GM23338 (cell line): Measurements from ENCODE around the gene OAS3. TPM values are rescaled to one million over a fixed set of nuclear protein-coding genes. Genes with fewer than 3 reads are reported as not detected.

ENCODE experiments used
- ATAC-seq: fragments of 200-7000 bp; cut with Tn5 transposase; 3 replicates; pipeline ENCODE4 v1.9.1; 2020
- DNase-seq: peaks from one replicate; pipeline ENCODE4 v3.0.0-alpha.2; 2015; ENCODE audit warnings: low spot score
- H2AFZ ChIP-seq: fragments of 200-600 bp; sonication (generic); 2 replicates; pipeline ENCODE4 v1.8.0; 2016; ENCODE audit warnings: antibody characterized with exemption, mild to moderate bottlenecking, moderate library complexity
- H3F3A ChIP-seq: fragments of 200-600 bp; sonication (generic); replicated peaks from 2 replicates; pipeline ENCODE4 v1.8.0; 2017; ENCODE audit warnings: antibody characterized with exemption, mixed run types, low read depth
- H3K27ac ChIP-seq: fragments of 200-600 bp; sonication (generic); 2 replicates; pipeline ENCODE4 v1.6.1; 2016; ENCODE audit warnings: low read depth
- H3K27me3 ChIP-seq: fragments of 200-600 bp; sonication (generic); 2 replicates; pipeline ENCODE4 v1.8.0; 2016; ENCODE audit warnings: mild to moderate bottlenecking, mixed run types, moderate library complexity; ENCODE audit not compliant: insufficient read depth
- H3K36me3 ChIP-seq: fragments of 200-600 bp; sonication (generic); 2 replicates; pipeline ENCODE4 v1.8.0; 2016; ENCODE audit warnings: mild to moderate bottlenecking; ENCODE audit not compliant: insufficient read depth
- H3K4me1 ChIP-seq: fragments of 200-600 bp; sonication (generic); 2 replicates; pipeline ENCODE4 v1.8.0; 2016; ENCODE audit warnings: mild to moderate bottlenecking, moderate library complexity; ENCODE audit not compliant: insufficient read depth
- H3K4me2 ChIP-seq: fragments of 200-600 bp; sonication (generic); 2 replicates; pipeline ENCODE4 v1.7.1; 2017; ENCODE audit warnings: mixed run types
- H3K4me3 ChIP-seq: fragments of 200-600 bp; sonication (generic); 2 replicates; pipeline ENCODE4 v1.6.1; 2016; ENCODE audit warnings: mixed run types
- H3K79me2 ChIP-seq: fragments of 200-600 bp; sonication (generic); replicated peaks from 2 replicates; pipeline ENCODE4 v1.8.0; 2017; ENCODE audit warnings: mild to moderate bottlenecking; ENCODE audit not compliant: insufficient read depth
- H3K9me2 ChIP-seq: fragments of 200-600 bp; sonication (generic); 2 replicates; pipeline ENCODE4 v1.8.0; 2017; ENCODE audit not compliant: insufficient read depth
- H4K20me1 ChIP-seq: fragments of 200-600 bp; sonication (generic); replicated peaks from 2 replicates; pipeline ENCODE4 v1.8.0; 2017; ENCODE audit warnings: mild to moderate bottlenecking; ENCODE audit not compliant: insufficient read depth
- H3K27ac Mint-ChIP-seq: 2 replicates; pipeline ENCODE4 v1.8.0; 2020; ENCODE audit warnings: inconsistent platforms, mild to moderate bottlenecking, moderate library complexity, mixed read lengths
- H3K27me3 Mint-ChIP-seq: 3 replicates; pipeline ENCODE4 v1.8.0; 2022; ENCODE audit warnings: low read depth, mild to moderate bottlenecking, moderate library complexity, mixed read lengths, inconsistent platforms; ENCODE audit not compliant: insufficient read depth, poor library complexity
- H3K36me3 Mint-ChIP-seq: 3 replicates; pipeline ENCODE4 v1.8.0; 2021; ENCODE audit warnings: low read depth, mild to moderate bottlenecking, inconsistent platforms, moderate library complexity, mixed read lengths
- H3K4me1 Mint-ChIP-seq: 3 replicates; pipeline ENCODE4 v1.8.0; 2020; ENCODE audit warnings: mild to moderate bottlenecking, inconsistent platforms, mixed read lengths
- H3K4me3 Mint-ChIP-seq: 3 replicates; pipeline ENCODE4 v1.8.0; 2021; ENCODE audit warnings: moderate library complexity, mild to moderate bottlenecking, inconsistent platforms, mixed read lengths
- H3K9me3 Mint-ChIP-seq: 3 replicates; pipeline ENCODE4 v1.8.0; 2020; ENCODE audit warnings: moderate library complexity, mild to moderate bottlenecking, inconsistent platforms, mixed read lengths
- CREB1 ChIP-seq: fragments of 250-450 bp; sonication (Bioruptor Pico); IDR thresholded peaks from 2 replicates; pipeline ENCODE4 v1.5.0; 2020; ENCODE audit warnings: low read depth, mild to moderate bottlenecking, moderate library complexity
- ETS1 ChIP-seq: IDR thresholded peaks from 2 replicates; pipeline ENCODE4 v1.6.1; 2016; ENCODE audit warnings: antibody characterized with exemption
- EZH2 ChIP-seq: fragments of 200-600 bp; sonication (generic); IDR thresholded peaks from one replicate; pipeline ENCODE4 v1.8.0; 2017; ENCODE audit warnings: antibody characterized with exemption, mild to moderate bottlenecking, low read depth; ENCODE audit not compliant: unreplicated experiment
- EZH2phosphoT487 ChIP-seq: fragments of 200-600 bp; sonication (generic); IDR thresholded peaks from one replicate; pipeline ENCODE4 v1.8.1; 2018; ENCODE audit warnings: antibody characterized with exemption; ENCODE audit not compliant: unreplicated experiment
- JUNB ChIP-seq: IDR thresholded peaks from one replicate; pipeline ENCODE4 v1.6.1; 2016; ENCODE audit warnings: antibody characterized with exemption; ENCODE audit not compliant: unreplicated experiment
- NANOG ChIP-seq: IDR thresholded peaks from 2 replicates; pipeline ENCODE4 v1.6.1; 2016; ENCODE audit warnings: antibody characterized with exemption, borderline replicate concordance
- POLR2AphosphoS5 ChIP-seq: IDR thresholded peaks from 2 replicates; pipeline ENCODE4 v1.6.1; 2016; ENCODE audit warnings: antibody characterized with exemption, low read depth
- STAT1 ChIP-seq: IDR thresholded peaks from one replicate; pipeline ENCODE4 v1.6.1; 2016; ENCODE audit warnings: antibody characterized with exemption; ENCODE audit not compliant: unreplicated experiment
- ZNF114 ChIP-seq: fragments of 250-450 bp; sonication (Bioruptor Pico); IDR thresholded peaks from 2 replicates; pipeline ENCODE4 v1.5.0; 2020; ENCODE audit warnings: mild to moderate bottlenecking, moderate library complexity
- ZNF331 ChIP-seq: fragments of 250-450 bp; sonication (Bioruptor Pico); IDR thresholded peaks from 2 replicates; pipeline ENCODE4 v1.5.0; 2020; ENCODE audit warnings: low read depth, mild to moderate bottlenecking, moderate library complexity
- polyA plus RNA-seq: library from polyadenylated mRNA; unstranded; fragments of >200 nt; fragmentation: Nextera tagmentation; extraction: Ambion mirVana; gene quantifications from 2 replicates; pipeline ENCODE4 v1.2.1, GENCODE V29; 2016
- total RNA-seq: library from RNA; depleted of rRNA; stranded (reverse); fragments of >200 nt; shearing (Covaris generic); gene quantifications from 2 replicates; pipeline ENCODE4 v1.2.3, GENCODE V29; 2014
- TF ChIP-seq, protein P1 (sequence below): fragments of 250-450 bp; sonication (Bioruptor Pico); IDR thresholded peaks from 2 replicates; pipeline ENCODE4 v1.5.0; 2020; ENCODE audit warnings: mild to moderate bottlenecking, moderate library complexity
- TF ChIP-seq, protein P2 (sequence below): IDR thresholded peaks from one replicate; pipeline ENCODE4 v1.6.1; 2018; ENCODE audit warnings: antibody characterized with exemption; ENCODE audit not compliant: unreplicated experiment

OAS3 gene
- total and polyA plus RNA-seq, 2 experiments from 2014 or later, result 0.27 to 1.4 TPM

DNA sequence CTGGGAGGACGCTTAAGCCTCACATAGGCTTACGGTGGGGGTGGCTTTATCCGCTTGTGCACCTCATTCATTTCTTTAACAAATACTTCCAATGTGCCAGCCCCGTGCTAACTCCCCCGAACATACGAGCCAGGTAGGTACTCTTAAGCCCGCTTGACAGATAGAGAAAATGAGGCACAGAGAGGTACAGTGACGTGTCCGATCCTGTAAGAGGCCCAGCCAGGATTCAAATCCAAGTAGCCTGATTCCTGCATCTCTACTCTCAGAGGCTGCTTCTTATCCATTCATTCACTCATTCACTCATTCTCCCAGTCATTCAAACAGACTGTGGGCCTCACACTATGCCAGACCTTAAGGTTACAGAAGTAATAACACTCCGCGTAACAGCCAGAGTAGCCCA lies 477 bp downstream of the OAS3 start:
- no peaks in the 10 kb centered on the region for H4K20me1 ChIP-seq
- Mint-ChIP-seq H3K27ac (no peak overlapping the region), H3K4me3 (peak overlapping the region; percentile 69), H3K4me1 (peaks cover 4% of the 10 kb centered on the region), H3K27me3 (peaks cover 20% of the 10 kb centered on the region), H3K36me3 (no peaks in the 10 kb centered on the region), H3K9me3 (no peaks in the 10 kb centered on the region)
- no peak for DNase-seq
- H3K27ac ChIP-seq, result no peak overlapping the region
- no peaks in the 10 kb centered on the region for H3K36me3 ChIP-seq
- no peaks in the 10 kb centered on the region for H3F3A ChIP-seq
- TF ChIP-seq POLR2AphosphoS5 (no peak), STAT1 (no peak), JUNB (no peak), ZNF331 (CRISPR knock-in tag) (no peak), ETS1 (no peak), EZH2 (no peak), NANOG (no peak), CREB1 (CRISPR knock-in tag) (no peak), ZNF114 (no peak), EZH2phosphoT487 (no peak)
- TF ChIP-seq, protein P1, sequence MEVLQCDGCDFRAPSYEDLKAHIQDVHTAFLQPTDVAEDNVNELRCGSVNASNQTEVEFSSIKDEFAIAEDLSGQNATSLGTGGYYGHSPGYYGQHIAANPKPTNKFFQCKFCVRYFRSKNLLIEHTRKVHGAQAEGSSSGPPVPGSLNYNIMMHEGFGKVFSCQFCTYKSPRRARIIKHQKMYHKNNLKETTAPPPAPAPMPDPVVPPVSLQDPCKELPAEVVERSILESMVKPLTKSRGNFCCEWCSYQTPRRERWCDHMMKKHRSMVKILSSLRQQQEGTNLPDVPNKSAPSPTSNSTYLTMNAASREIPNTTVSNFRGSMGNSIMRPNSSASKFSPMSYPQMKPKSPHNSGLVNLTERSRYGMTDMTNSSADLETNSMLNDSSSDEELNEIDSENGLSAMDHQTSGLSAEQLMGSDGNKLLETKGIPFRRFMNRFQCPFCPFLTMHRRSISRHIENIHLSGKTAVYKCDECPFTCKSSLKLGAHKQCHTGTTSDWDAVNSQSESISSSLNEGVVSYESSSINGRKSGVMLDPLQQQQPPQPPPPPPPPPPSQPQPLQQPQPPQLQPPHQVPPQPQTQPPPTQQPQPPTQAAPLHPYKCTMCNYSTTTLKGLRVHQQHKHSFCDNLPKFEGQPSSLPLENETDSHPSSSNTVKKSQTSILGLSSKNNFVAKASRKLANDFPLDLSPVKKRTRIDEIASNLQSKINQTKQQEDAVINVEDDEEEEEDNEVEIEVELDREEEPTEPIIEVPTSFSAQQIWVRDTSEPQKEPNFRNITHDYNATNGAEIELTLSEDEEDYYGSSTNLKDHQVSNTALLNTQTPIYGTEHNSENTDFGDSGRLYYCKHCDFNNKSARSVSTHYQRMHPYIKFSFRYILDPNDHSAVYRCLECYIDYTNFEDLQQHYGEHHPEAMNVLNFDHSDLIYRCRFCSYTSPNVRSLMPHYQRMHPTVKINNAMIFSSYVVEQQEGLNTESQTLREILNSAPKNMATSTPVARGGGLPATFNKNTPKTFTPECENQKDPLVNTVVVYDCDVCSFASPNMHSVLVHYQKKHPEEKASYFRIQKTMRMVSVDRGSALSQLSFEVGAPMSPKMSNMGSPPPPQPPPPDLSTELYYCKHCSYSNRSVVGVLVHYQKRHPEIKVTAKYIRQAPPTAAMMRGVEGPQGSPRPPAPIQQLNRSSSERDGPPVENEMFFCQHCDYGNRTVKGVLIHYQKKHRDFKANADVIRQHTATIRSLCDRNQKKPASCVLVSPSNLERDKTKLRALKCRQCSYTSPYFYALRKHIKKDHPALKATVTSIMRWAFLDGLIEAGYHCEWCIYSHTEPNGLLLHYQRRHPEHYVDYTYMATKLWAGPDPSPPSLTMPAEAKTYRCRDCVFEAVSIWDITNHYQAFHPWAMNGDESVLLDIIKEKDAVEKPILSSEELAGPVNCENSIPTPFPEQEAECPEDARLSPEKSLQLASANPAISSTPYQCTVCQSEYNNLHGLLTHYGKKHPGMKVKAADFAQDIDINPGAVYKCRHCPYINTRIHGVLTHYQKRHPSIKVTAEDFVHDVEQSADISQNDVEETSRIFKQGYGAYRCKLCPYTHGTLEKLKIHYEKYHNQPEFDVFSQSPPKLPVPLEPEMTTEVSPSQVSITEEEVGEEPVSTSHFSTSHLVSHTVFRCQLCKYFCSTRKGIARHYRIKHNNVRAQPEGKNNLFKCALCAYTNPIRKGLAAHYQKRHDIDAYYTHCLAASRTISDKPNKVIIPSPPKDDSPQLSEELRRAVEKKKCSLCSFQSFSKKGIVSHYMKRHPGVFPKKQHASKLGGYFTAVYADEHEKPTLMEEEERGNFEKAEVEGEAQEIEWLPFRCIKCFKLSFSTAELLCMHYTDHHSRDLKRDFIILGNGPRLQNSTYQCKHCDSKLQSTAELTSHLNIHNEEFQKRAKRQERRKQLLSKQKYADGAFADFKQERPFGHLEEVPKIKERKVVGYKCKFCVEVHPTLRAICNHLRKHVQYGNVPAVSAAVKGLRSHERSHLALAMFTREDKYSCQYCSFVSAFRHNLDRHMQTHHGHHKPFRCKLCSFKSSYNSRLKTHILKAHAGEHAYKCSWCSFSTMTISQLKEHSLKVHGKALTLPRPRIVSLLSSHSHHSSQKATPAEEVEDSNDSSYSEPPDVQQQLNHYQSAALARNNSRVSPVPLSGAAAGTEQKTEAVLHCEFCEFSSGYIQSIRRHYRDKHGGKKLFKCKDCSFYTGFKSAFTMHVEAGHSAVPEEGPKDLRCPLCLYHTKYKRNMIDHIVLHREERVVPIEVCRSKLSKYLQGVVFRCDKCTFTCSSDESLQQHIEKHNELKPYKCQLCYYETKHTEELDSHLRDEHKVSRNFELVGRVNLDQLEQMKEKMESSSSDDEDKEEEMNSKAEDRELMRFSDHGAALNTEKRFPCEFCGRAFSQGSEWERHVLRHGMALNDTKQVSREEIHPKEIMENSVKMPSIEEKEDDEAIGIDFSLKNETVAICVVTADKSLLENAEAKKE, result no peak
- TF ChIP-seq, protein P2, sequence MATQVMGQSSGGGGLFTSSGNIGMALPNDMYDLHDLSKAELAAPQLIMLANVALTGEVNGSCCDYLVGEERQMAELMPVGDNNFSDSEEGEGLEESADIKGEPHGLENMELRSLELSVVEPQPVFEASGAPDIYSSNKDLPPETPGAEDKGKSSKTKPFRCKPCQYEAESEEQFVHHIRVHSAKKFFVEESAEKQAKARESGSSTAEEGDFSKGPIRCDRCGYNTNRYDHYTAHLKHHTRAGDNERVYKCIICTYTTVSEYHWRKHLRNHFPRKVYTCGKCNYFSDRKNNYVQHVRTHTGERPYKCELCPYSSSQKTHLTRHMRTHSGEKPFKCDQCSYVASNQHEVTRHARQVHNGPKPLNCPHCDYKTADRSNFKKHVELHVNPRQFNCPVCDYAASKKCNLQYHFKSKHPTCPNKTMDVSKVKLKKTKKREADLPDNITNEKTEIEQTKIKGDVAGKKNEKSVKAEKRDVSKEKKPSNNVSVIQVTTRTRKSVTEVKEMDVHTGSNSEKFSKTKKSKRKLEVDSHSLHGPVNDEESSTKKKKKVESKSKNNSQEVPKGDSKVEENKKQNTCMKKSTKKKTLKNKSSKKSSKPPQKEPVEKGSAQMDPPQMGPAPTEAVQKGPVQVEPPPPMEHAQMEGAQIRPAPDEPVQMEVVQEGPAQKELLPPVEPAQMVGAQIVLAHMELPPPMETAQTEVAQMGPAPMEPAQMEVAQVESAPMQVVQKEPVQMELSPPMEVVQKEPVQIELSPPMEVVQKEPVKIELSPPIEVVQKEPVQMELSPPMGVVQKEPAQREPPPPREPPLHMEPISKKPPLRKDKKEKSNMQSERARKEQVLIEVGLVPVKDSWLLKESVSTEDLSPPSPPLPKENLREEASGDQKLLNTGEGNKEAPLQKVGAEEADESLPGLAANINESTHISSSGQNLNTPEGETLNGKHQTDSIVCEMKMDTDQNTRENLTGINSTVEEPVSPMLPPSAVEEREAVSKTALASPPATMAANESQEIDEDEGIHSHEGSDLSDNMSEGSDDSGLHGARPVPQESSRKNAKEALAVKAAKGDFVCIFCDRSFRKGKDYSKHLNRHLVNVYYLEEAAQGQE, result no peak
- no peaks in the 10 kb centered on the region for H3K4me1 ChIP-seq
- peak overlapping the region; percentile 69 for H3K4me3 ChIP-seq
- peak overlapping the region; percentile 99 for H2AFZ ChIP-seq
- H3K27me3 ChIP-seq, result peaks cover 22% of the 10 kb centered on the region
- no peaks in the 10 kb centered on the region for H3K79me2 ChIP-seq
- no peaks in the 10 kb centered on the region for H3K9me2 ChIP-seq
- no peak for ATAC-seq
- H3K4me2 ChIP-seq, result peak overlapping the region; percentile 88
